ENCODE data around the gene KCNQ2.

GRCh38 chr20:63392465-63393365 lies 79.7 kb downstream of the KCNQ2 start:
- TF ChIP-seq CTCF (IDR thresholded peaks at IDR 0.05; ENCODE audit: low read depth, low read length, missing input control) (no peak), ATF3 (IDR thresholded peaks at IDR 0.05) (no peak), JUND (IDR thresholded peaks at IDR 0.05) (no peak), TAF1 (conservative IDR thresholded peaks at IDR 0.05) (no peak), RAD21 (IDR thresholded peaks at IDR 0.05) (no peak), EGR1 (IDR thresholded peaks at IDR 0.05; ENCODE audit: low read depth in 2 of 2) (no peak), REST (IDR thresholded peaks at IDR 0.05) (no peak), GABPA (IDR thresholded peaks at IDR 0.05 in 1 of 2, conservative IDR thresholded peaks at IDR 0.05 in 1 of 2) (no peak), FOXA1 (IDR thresholded peaks at IDR 0.05) (no peak), SP1 (IDR thresholded peaks at IDR 0.05) (no peak), MAX (IDR thresholded peaks at IDR 0.05) (no peak), YY1 (IDR thresholded peaks at IDR 0.05) (no peak), ZBTB33 (IDR thresholded peaks at IDR 0.05) (no peak), HNF4A (conservative IDR thresholded peaks at IDR 0.05) (no peak)
